HCT116 (cell line): ENCODE measurements around the gene SLC16A3. TPM values are rescaled to one million over a fixed set of nuclear protein-coding genes. Genes with fewer than 3 reads are reported as not detected.

Experiments
- ATAC-seq: fragments of 200-7000 bp; cut with Tn5 transposase; 2 replicates; pipeline ENCODE4 v1.9.1; 2020; ENCODE audit warnings: mild to moderate bottlenecking, moderate library complexity
- BruUV-seq: library from RNA; stranded (reverse); fragments of 400-500 nt; replicated peaks from 2 replicates; lab custom pipeline; 2021; lab: Mats Ljungman, UMichigan
- CTCF ChIA-PET: fragments of 300-600 bp; sonication (Branson Sonifier 250); formaldehyde crosslinking; loops from one replicate; lab custom pipeline; 2021; ENCODE audit warnings: antibody characterized with exemption; lab: Charles Lee
- POLR2A ChIA-PET: fragments of 300-600, 350-600 bp; sonication (Branson Sonifier 250); formaldehyde crosslinking; loops from one replicate; lab custom pipeline; 2021; ENCODE audit warnings: antibody characterized with exemption; lab: Charles Lee
- RAD21 ChIA-PET, 2 experiments: fragments of 300-600 bp; sonication (Branson Sonifier 250); formaldehyde crosslinking; loops; one replicate each; lab custom pipeline; 2023; ENCODE audit warnings: low total read pairs in 2 of 2; ENCODE audit not compliant: uncharacterized antibody in 2 of 2, unreplicated experiment in 2 of 2, low non-redundant PET in 1 of 2; lab: Charles Lee
- DNase-seq: peaks from one replicate; pipeline ENCODE4 v3.0.0-alpha.2; 2010; ENCODE audit warnings: low read depth, low spot score
- H2AFZ ChIP-seq: fragments of 200-600 bp; shearing (Covaris generic), sonication (generic); 2 replicates; pipeline ENCODE4 v1.6.1; 2017; ENCODE audit warnings: low read depth, mixed run types, mixed read lengths, antibody characterized with exemption, low read length; ENCODE audit not compliant: poor library complexity, severe bottlenecking
- H3K27ac ChIP-seq: 2 replicates; pipeline ENCODE4 v1.5.1; 2012; ENCODE audit warnings: low read depth, low read length
- H3K27me3 ChIP-seq: fragments of 200-600 bp; sonication (generic); 2 replicates; pipeline ENCODE4 v1.6.1; 2016; ENCODE audit warnings: mixed run types, low read length, mixed read lengths; ENCODE audit not compliant: insufficient read depth
- H3K36me3 ChIP-seq, 2 experiments: fragments of 200-500 bp in 1 of 2; fragments of 200-600 bp in 1 of 2; sonication (Bioruptor generic) in 1 of 2; sonication (generic) in 1 of 2; 2 replicates each; pipeline versions ENCODE4 v1.5.1 to v1.6.1; 2014 to 2016; ENCODE audit warnings: low read length in 2 of 2, inconsistent platforms in 1 of 2, mixed read lengths in 1 of 2, mixed run types in 1 of 2; ENCODE audit not compliant: insufficient read depth in 2 of 2, control insufficient read depth in 1 of 2
- H3K4me1 ChIP-seq, 2 experiments: fragments of 200-600 bp in 1 of 2; sonication (generic) in 1 of 2; 2 replicates each; pipeline versions ENCODE4 v1.5.1 to v1.6.1; 2012 to 2017; ENCODE audit warnings: low read length in 2 of 2, inconsistent platforms in 1 of 2, mild to moderate bottlenecking in 1 of 2, mixed read lengths in 1 of 2, mixed run types in 1 of 2, moderate library complexity in 1 of 2; ENCODE audit not compliant: insufficient read depth in 2 of 2, control insufficient read depth in 1 of 2
- H3K4me2 ChIP-seq: fragments of 200-600 bp; sonication (generic); 2 replicates; pipeline ENCODE4 v1.6.1; 2017; ENCODE audit warnings: mixed run types, low read length, mixed read lengths
- H3K4me3 ChIP-seq, 2 experiments: fragments of 200-600 bp in 1 of 2; sonication (generic) in 1 of 2; replicated peaks in 1 of 2; 2 replicates each; pipeline ENCODE4 v1.5.1; 2011 to 2016; ENCODE audit warnings: low read length in 2 of 2, control low read depth in 1 of 2, low read depth in 1 of 2, mild to moderate bottlenecking in 1 of 2, mixed read lengths in 1 of 2, mixed run types in 1 of 2
- H3K79me2 ChIP-seq: fragments of 200-600 bp; sonication (generic); 2 replicates; pipeline ENCODE4 v1.6.1; 2017; ENCODE audit warnings: mild to moderate bottlenecking, mixed run types, low read length, moderate library complexity, mixed read lengths; ENCODE audit not compliant: insufficient read depth
- H3K9ac ChIP-seq: fragments of 200-600 bp; sonication (generic); 2 replicates; pipeline ENCODE4 v1.6.1; 2016; ENCODE audit warnings: low read length, mixed read lengths
- H3K9me2 ChIP-seq: fragments of 200-600 bp; sonication (generic), shearing (Covaris generic); 2 replicates; pipeline ENCODE4 v1.6.1; 2017; ENCODE audit warnings: mixed run types, mild to moderate bottlenecking, moderate library complexity; ENCODE audit not compliant: insufficient read depth
- H3K9me3 ChIP-seq, 2 experiments: fragments of 200-500 bp in 1 of 2; fragments of 200-600 bp in 1 of 2; sonication (Bioruptor generic) in 1 of 2; sonication (generic) in 1 of 2; 2 replicates each; pipeline ENCODE4 v1.6.1; 2014 to 2017; ENCODE audit warnings: low read length in 2 of 2, mixed read lengths in 2 of 2, inconsistent platforms in 1 of 2, low read depth in 1 of 2, mild to moderate bottlenecking in 1 of 2, mixed run types in 1 of 2, moderate library complexity in 1 of 2; ENCODE audit not compliant: control insufficient read depth in 1 of 2, insufficient read depth in 1 of 2
- H4K20me1 ChIP-seq: fragments of 200-600 bp; sonication (generic), shearing (Covaris generic); 2 replicates; pipeline ENCODE4 v1.6.1; 2017; ENCODE audit warnings: mixed run types, mild to moderate bottlenecking, moderate library complexity; ENCODE audit not compliant: insufficient read depth
- CBX3 ChIP-seq: IDR thresholded peaks from 2 replicates; pipeline ENCODE4 v1.6.1; 2012; ENCODE audit warnings: low read depth
- CEBPB ChIP-seq: IDR thresholded peaks from 2 replicates; pipeline ENCODE4 v1.6.1; 2012; ENCODE audit warnings: low read depth
- CTCF ChIP-seq, 3 experiments: fragments of 200-600 bp in 1 of 3; sonication (generic) in 1 of 3; IDR thresholded peaks in 2 of 3; conservative IDR thresholded peaks in 1 of 3; 2 replicates each; pipeline ENCODE4 v1.5.1; 2012 to 2017; ENCODE audit warnings: low read depth in 2 of 3, low read length in 2 of 3, antibody characterized with exemption in 1 of 3, borderline replicate concordance in 1 of 3, control low read depth in 1 of 3, mild to moderate bottlenecking in 1 of 3, mixed read lengths in 1 of 3, mixed run types in 1 of 3, moderate library complexity in 1 of 3; ENCODE audit not compliant: insufficient read depth in 1 of 3
- EGR1 ChIP-seq: IDR thresholded peaks from 2 replicates; pipeline ENCODE4 v1.6.1; 2012; ENCODE audit warnings: low read depth
- ELF1 ChIP-seq: IDR thresholded peaks from 2 replicates; pipeline ENCODE4 v1.6.1; 2012; ENCODE audit warnings: low read depth, borderline replicate concordance
- EZH2 ChIP-seq: fragments of 200-600 bp; sonication (generic); IDR thresholded peaks from 2 replicates; pipeline ENCODE4 v1.6.1; 2017; ENCODE audit warnings: antibody characterized with exemption, mixed run types
- EZH2phosphoT487 ChIP-seq: fragments of 200-600 bp; IDR thresholded peaks from 2 replicates; pipeline ENCODE4 v1.6.1; 2018; ENCODE audit warnings: antibody characterized with exemption, borderline replicate concordance
- MAX ChIP-seq: IDR thresholded peaks from 2 replicates; pipeline ENCODE4 v1.6.1; 2012
- POLR2A ChIP-seq: IDR thresholded peaks from 2 replicates; pipeline ENCODE4 v1.7.0; 2011; ENCODE audit warnings: borderline replicate concordance; ENCODE audit not compliant: insufficient read depth, insufficient read length; ENCODE audit errors: extremely low read depth
- POLR2AphosphoS5 ChIP-seq: IDR thresholded peaks from 2 replicates; pipeline ENCODE4 v1.6.1; 2011; ENCODE audit warnings: mild to moderate bottlenecking, low read depth, low read length, moderate library complexity
- RAD21 ChIP-seq: IDR thresholded peaks from 2 replicates; pipeline ENCODE4 v1.6.1; 2012; ENCODE audit warnings: low read depth, mild to moderate bottlenecking
- SP1 ChIP-seq: IDR thresholded peaks from 2 replicates; pipeline ENCODE4 v1.6.1; 2012; ENCODE audit warnings: low read depth
- SRF ChIP-seq: IDR thresholded peaks from 2 replicates; pipeline ENCODE4 v1.6.1; 2012; ENCODE audit warnings: low read depth
- TCF7L2 ChIP-seq: IDR thresholded peaks from 2 replicates; pipeline ENCODE4 v1.7.0; 2011; ENCODE audit warnings: borderline replicate concordance, inconsistent platforms; ENCODE audit not compliant: insufficient read depth, insufficient read length; ENCODE audit errors: extremely low read depth
- YY1 ChIP-seq: IDR thresholded peaks from 2 replicates; pipeline ENCODE4 v1.6.1; 2011; ENCODE audit warnings: low read length, low read depth, moderate library complexity, mild to moderate bottlenecking; ENCODE audit not compliant: insufficient replicate concordance; ENCODE audit errors: extremely low read depth
- ZBTB33 ChIP-seq: IDR thresholded peaks from 2 replicates; pipeline ENCODE4 v1.6.1; 2011; ENCODE audit warnings: mild to moderate bottlenecking, low read length, moderate library complexity; ENCODE audit not compliant: insufficient replicate concordance; ENCODE audit errors: extremely low read depth
- ZFX ChIP-seq: fragments of 450-650 bp; IDR thresholded peaks from 2 replicates; pipeline ENCODE4 v1.6.1; 2017
- ZNF274 ChIP-seq: fragments of 200-500 bp; sonication (Bioruptor generic); IDR thresholded peaks from 2 replicates; pipeline ENCODE4 v1.6.1; 2014; ENCODE audit warnings: mild to moderate bottlenecking, low read depth, low read length, inconsistent platforms
- intact Hi-C: fragments of 100-400 bp; cut with micrococcal nuclease; formaldehyde crosslinking; loops from 2 replicates; pipeline ENCODE4 v1.10.0; 2022
- total RNA-seq: library from RNA; stranded (reverse); gene quantifications from one replicate; pipeline ENCODE4 v1.2.1, GENCODE V29; 2021; ENCODE audit not compliant: unreplicated experiment

SLC16A3 gene
- total RNA-seq, 1 experiment from 2014 or later: 445 TPM

- peak within 1 kb of the TSS; percentile 77 for H3K4me3 ChIP-seq
- H3K9ac ChIP-seq: peak within 1 kb of the TSS; percentile 91
- peak; percentile 90 for ATAC-seq
- no peak within 1 kb of the TSS for H2AFZ ChIP-seq
- peaks cover 13 to 27% of the 10 kb centered on the region in 2 experiments for H3K36me3 ChIP-seq
- no peaks in the 10 kb centered on the region for H3K27me3 ChIP-seq
- H3K9me2 ChIP-seq: no peaks in the 10 kb centered on the region
- intact Hi-C loops: no loop called here
- H4K20me1 ChIP-seq: peaks cover 16% of the 10 kb centered on the region; the same call in 1 of the 2 replicates
- BruUV-seq: no TSS peak
- peak within 1 kb of the TSS; percentile 79 for H3K4me2 ChIP-seq
- peak within 1 kb of the TSS; percentile 95 for H3K27ac ChIP-seq
- ChIA-PET CTCF (no interaction called here), POLR2A (interaction anchor here (0.7 to 2.4 kb wide), 4 partner anchors 9 to 431 kb away, joined by 3 to 11 read pairs (median 3); no protein-coding TSS in a partner anchor), RAD21 (interaction anchor here in 1 of 2 experiments (0.8 kb wide), 1 partner anchor 10 kb away, joined by 7 read pairs; no protein-coding TSS in a partner anchor)
- H3K4me1 ChIP-seq: peaks cover 14 to 55% of the 10 kb centered on the region in 2 experiments
- peak; percentile 72 for DNase-seq
- H3K9me3 ChIP-seq: no peaks in the 10 kb centered on the region
- peaks cover 46% of the 10 kb centered on the region for H3K79me2 ChIP-seq
- TF ChIP-seq CTCF (IDR thresholded peaks at IDR 0.05 in 2 of 3, conservative IDR thresholded peaks at IDR 0.05 in 1 of 3; ENCODE audit: borderline replicate concordance in 1 of 3, insufficient read depth in 1 of 3, low read depth in 2 of 3, low read length in 2 of 3) (no peak), EZH2phosphoT487 (no peak), SP1 (no peak; the same call in 1 of the 2 replicates), ZBTB33 (no peak), TCF7L2 (peak; percentile 89), ZFX (peak; percentile 88; the same call in 1 of the 2 replicates), ZNF274 (no peak), SRF (no peak), RAD21 (no peak), ELF1 (no peak), EGR1 (no peak; the same call in 1 of the 2 replicates), EZH2 (no peak), POLR2A (peak; percentile 71), CEBPB (no peak), POLR2AphosphoS5 (peak; percentile 83), MAX (peak; percentile 86), CBX3 (no peak), YY1 (peak; percentile 91)
These were observed 44.7 kb downstream of the SLC16A3 start, which contains the start of gene CSNK1D for GRCh38 chr17:82273327-82274133. CSNK1D (minus strand) TSS chr17:82273700; CDS start chr17:82273381, 319 bp downstream.
